SH-SY5Y (cell line): ENCODE measurements around the gene ATP8B4.

Source experiments
- GATA2 ChIP-seq: IDR thresholded peaks from 2 replicates; pipeline ENCODE4 v1.6.1; 2011; ENCODE audit warnings: mild to moderate bottlenecking, low read depth, low read length
- GATA3 ChIP-seq: IDR thresholded peaks from 2 replicates; pipeline ENCODE4 v1.6.1; 2011; ENCODE audit warnings: low read depth, mild to moderate bottlenecking, low read length, moderate library complexity

DNA sequence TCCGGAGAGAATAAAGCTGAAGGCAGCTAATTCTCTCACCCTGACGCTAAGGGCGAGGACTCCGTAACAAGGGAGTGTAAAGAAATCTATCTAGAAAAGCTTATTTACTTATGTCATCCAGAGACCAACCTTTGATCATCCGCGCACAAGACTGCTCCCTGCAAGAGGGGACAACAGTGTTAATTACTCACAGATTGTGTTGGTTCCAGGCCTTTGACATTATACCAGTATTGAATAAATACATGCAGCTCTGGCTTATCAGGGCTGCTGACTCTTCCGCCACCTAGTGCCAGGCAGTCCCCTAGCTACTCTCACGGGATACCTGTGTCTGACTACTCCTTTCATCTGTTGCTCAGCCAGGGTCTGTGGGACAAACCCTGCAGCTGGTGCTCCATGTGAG is 286.5 kb downstream of the ATP8B4 start:
- TF ChIP-seq GATA3 = no peak
- TF ChIP-seq GATA2 = no peak
